Heart right ventricle (tissue), 16 donors: Measurements from ENCODE around the gene RBPJL. TPM values are rescaled to one million over a fixed set of nuclear protein-coding genes. Genes with fewer than 3 reads are reported as not detected.

Experiments used
- ATAC-seq, 8 donors: fragments of 200-7000 bp; cut with Tn5 transposase; one replicate each; pipeline ENCODE4 v1.9.1; 2020; ENCODE audit warnings: mild to moderate bottlenecking in 8 of 8, moderate library complexity in 8 of 8, moderate number of reproducible peaks in 1 of 8
- DNase-seq, 2 donors: peaks; one replicate each; pipeline ENCODE4 v3.0.0-alpha.2; 2020
- H3K27ac ChIP-seq, 10 donors: fragments of 200-600 bp; sonication (generic) in 2 of 10; one replicate each; pipeline versions ENCODE4 v1.5.0 to v1.8.0; 2020 to 2022; ENCODE audit warnings: mild to moderate bottlenecking in 3 of 10
- H3K27me3 ChIP-seq, 7 donors: fragments of 200-600 bp; one replicate each; pipeline ENCODE4 v1.8.0; 2021 to 2022; ENCODE audit warnings: mild to moderate bottlenecking in 2 of 7
- H3K36me3 ChIP-seq, 9 donors: fragments of 200-600 bp; sonication (generic) in 1 of 9; one replicate each; pipeline versions ENCODE4 v1.5.0 to v1.8.0; 2020 to 2022; ENCODE audit warnings: mild to moderate bottlenecking in 2 of 9
- H3K4me1 ChIP-seq, 9 donors: fragments of 200-600 bp; sonication (generic) in 1 of 9; one replicate each; pipeline versions ENCODE4 v1.5.0 to v1.8.0; 2020 to 2022; ENCODE audit warnings: mild to moderate bottlenecking in 4 of 9
- H3K4me3 ChIP-seq, 10 donors: fragments of 200-600 bp; sonication (generic) in 2 of 10; one replicate each; pipeline versions ENCODE4 v1.5.0 to v1.8.0; 2020 to 2022; ENCODE audit warnings: mild to moderate bottlenecking in 7 of 10, moderate library complexity in 2 of 10
- H3K9me3 ChIP-seq, 11 donors: fragments of 200-600 bp in 10 of 11; sonication (generic) in 2 of 11; one replicate each; pipeline versions ENCODE4 v1.5.0 to v1.8.0; 2013 to 2022; ENCODE audit warnings: mild to moderate bottlenecking in 2 of 11, control low read depth in 1 of 11, moderate library complexity in 1 of 11
- intact Hi-C, 10 donors: fragments of 100-400 bp; cut with DNase I; formaldehyde crosslinking; loops; one replicate each; pipeline versions ENCODE4 v1.11.1 to v1.14.2; 2022
- polyA plus RNA-seq, 2 donors: library from polyadenylated mRNA; stranded (reverse); fragments of 200-250 nt; gene quantifications; one replicate each; pipeline ENCODE4 v1.2.3, GENCODE V29; 2013
- total RNA-seq, 10 donors: library from RNA; stranded (reverse); fragmentation: NEBNext Ultra II Directional in 3 of 10; extraction: Animal tissue kit (Norgen Biotek cat#: 25700) in 3 of 10; gene quantifications; one replicate each; pipeline versions ENCODE4 v1.2.1 to v1.2.4, GENCODE V29; 2021 to 2023
- TF ChIP-seq, protein P1 (sequence below), 9 donors: fragments of 200-600 bp; sonication (generic) in 2 of 9; IDR thresholded peaks; one replicate each; pipeline versions ENCODE4 v1.5.0 to v1.8.0; 2021 to 2022; ENCODE audit warnings: antibody characterized with exemption in 9 of 9, mild to moderate bottlenecking in 5 of 9, moderate library complexity in 1 of 9
- donor health status: Arrhythmogenic right ventricular cardiomyopathy.
- donor health status: ischemic (EF 13 %, LVEDD 7.1; RV severe dilation, severe dysfunction).
- donor health status: healthy with polysubstance abuse.
- donor health status: DM: no; HTN: yes; CAD: no.
- donor health status: DM: no; HTN: no; CAD: no.
- donor health status: ischemic (EF 25% LVEDD 6.9; RV normal size, moderate dysfunction).
- donor health status: ischemic (EF 25% LVEDD 5.7; RV mildly dilated, moderate dysfunction).
- donor health status: healthy.
- donor health status: DM: yes; HTN: yes; CAD: no.
- donor health status: Ischemic cardiomyopathy.
- donor health status: ischemic (EF 35%, LVEDD 5.7; RV mildly dilated, moderate dysfunction).
- donor health status: nonischemic (EF 11% LVEDD 7.7; RV severe dilation, severe dysfunction).
- donor health status: DM: yes; HTN: yes; CAD: no.
- donor health status: PGD.
- donor health status: ischemic (EF 29% LVEDD 5.4; RV normal size, mild dysfunction).
- donor health status: nonischemic (EF 23%, LVEDD 6.1; RV moderate dilation, normal function).

RBPJL gene
- total and polyA plus RNA-seq, 12 donors = 0.06 TPM; not detected in 11

DNA sequence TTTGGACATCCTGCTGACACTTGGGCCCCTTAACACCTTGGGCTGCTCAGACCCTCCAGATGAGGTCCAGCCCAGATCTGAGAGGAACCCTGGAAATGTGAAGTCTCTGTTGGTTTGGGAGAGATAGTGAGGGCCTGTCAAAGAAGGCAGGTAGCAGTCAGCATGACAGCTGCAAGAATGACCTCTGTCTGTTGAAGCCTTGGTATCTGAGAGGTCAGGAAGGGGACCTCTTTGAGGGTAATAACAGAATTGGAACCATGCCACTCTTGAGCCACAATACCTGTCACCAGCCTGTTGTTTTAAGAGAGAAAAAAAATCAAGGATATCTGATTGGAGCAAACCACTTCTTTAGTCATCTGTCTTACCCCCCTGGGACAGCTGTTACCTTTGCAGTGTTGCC lies 60.5 kb downstream of the RBPJL start:
- H3K9me3 ChIP-seq = no peaks in the 10 kb centered on the region
- H3K4me3 ChIP-seq = no peak overlapping the region
- TF ChIP-seq, protein P1, sequence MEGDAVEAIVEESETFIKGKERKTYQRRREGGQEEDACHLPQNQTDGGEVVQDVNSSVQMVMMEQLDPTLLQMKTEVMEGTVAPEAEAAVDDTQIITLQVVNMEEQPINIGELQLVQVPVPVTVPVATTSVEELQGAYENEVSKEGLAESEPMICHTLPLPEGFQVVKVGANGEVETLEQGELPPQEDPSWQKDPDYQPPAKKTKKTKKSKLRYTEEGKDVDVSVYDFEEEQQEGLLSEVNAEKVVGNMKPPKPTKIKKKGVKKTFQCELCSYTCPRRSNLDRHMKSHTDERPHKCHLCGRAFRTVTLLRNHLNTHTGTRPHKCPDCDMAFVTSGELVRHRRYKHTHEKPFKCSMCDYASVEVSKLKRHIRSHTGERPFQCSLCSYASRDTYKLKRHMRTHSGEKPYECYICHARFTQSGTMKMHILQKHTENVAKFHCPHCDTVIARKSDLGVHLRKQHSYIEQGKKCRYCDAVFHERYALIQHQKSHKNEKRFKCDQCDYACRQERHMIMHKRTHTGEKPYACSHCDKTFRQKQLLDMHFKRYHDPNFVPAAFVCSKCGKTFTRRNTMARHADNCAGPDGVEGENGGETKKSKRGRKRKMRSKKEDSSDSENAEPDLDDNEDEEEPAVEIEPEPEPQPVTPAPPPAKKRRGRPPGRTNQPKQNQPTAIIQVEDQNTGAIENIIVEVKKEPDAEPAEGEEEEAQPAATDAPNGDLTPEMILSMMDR (IDR thresholded peaks at IDR 0.05) = no peak
- ATAC-seq (no peak), DNase-seq (no peak)
- H3K27ac ChIP-seq = no peak overlapping the region
- intact Hi-C loops = loop anchor here in 1 of 10 donors (5.0 kb wide), 1 partner anchor 40 kb away; no protein-coding TSS in a partner anchor
- H3K27me3 ChIP-seq = no peaks in the 10 kb centered on the region
- H3K4me1 ChIP-seq = peaks cover 2 to 52% (median 19%) of the 10 kb centered on the region in 9 donors
- peaks cover 0 to 51% (median 18%) of the 10 kb centered on the region in 9 donors for H3K36me3 ChIP-seq

Other genes starting within 250 kb of the RBPJL start
- gene KCNS1, start 205.7 kb upstream of the RBPJL start, total RNA-seq = under 1 TPM in 1 of 10 donors, not detected in 9; 0.09 TPM
- gene KCNS1, start 205.7 kb upstream of the RBPJL start, polyA plus RNA-seq = under 1 TPM in 1 of 2 donors, not detected in 1; 0.04 TPM
- gene WFDC5, start 191.7 kb upstream of the RBPJL start, total RNA-seq = not detected
- gene WFDC5, start 191.7 kb upstream of the RBPJL start, polyA plus RNA-seq = not detected
- gene WFDC12, start 182.4 kb upstream of the RBPJL start, total RNA-seq = not detected
- not detected for gene WFDC12, start 182.4 kb upstream of the RBPJL start, polyA plus RNA-seq
- 1 to 10 TPM in 1 of 10 donors, under 1 TPM in 1, not detected in 8; 0.57 to 1.9 TPM for gene PI3, start 131.9 kb upstream of the RBPJL start, total RNA-seq
- gene PI3, start 131.9 kb upstream of the RBPJL start, polyA plus RNA-seq = under 1 TPM in 1 of 2 donors, not detected in 1; 0.67 TPM
- gene SEMG1, start 99.8 kb upstream of the RBPJL start, total RNA-seq = not detected
- gene SEMG1, start 99.8 kb upstream of the RBPJL start, polyA plus RNA-seq = not detected
- gene SEMG2, start 85.5 kb upstream of the RBPJL start, total RNA-seq = not detected
- not detected for gene SEMG2, start 85.5 kb upstream of the RBPJL start, polyA plus RNA-seq
- 1 to 10 TPM in 4 of 10 donors, under 1 TPM in 2, not detected in 4; 0.43 to 5.1 (median 1.2) TPM for gene SLPI, start 52.3 kb upstream of the RBPJL start, total RNA-seq
- 1 to 10 TPM; 2.6 to 2.9 TPM for gene SLPI, start 52.3 kb upstream of the RBPJL start, polyA plus RNA-seq
- gene MATN4, start 1.5 kb downstream of the RBPJL start, total RNA-seq = under 1 TPM in 2 of 10 donors, not detected in 8; 0.24 to 0.28 TPM
- under 1 TPM in 1 of 2 donors, not detected in 1; 0.06 TPM for gene MATN4, start 1.5 kb downstream of the RBPJL start, polyA plus RNA-seq
- 100 to 1,000 TPM in 5 of 10 donors, 10 to 100 TPM in 5; 66.9 to 161 (median 102) TPM for gene SDC4, start 41.6 kb downstream of the RBPJL start, total RNA-seq
- gene SDC4, start 41.6 kb downstream of the RBPJL start, polyA plus RNA-seq = 10 to 100 TPM; 48.4 to 64.5 TPM
- gene SYS1, start 56.3 kb downstream of the RBPJL start, total RNA-seq = 10 to 100 TPM; 13.9 to 27.9 (median 18.2) TPM
- gene SYS1, start 56.3 kb downstream of the RBPJL start, polyA plus RNA-seq = 10 to 100 TPM; 11.7 to 34.5 TPM
- gene TP53TG5, start 71.5 kb downstream of the RBPJL start, total RNA-seq = 1 to 10 TPM in 8 of 10 donors, under 1 TPM in 2; 0.59 to 2.4 (median 1.3) TPM
- 1 to 10 TPM in 1 of 2 donors, under 1 TPM in 1; 0.43 to 1.1 TPM for gene TP53TG5, start 71.5 kb downstream of the RBPJL start, polyA plus RNA-seq
- gene DBNDD2, start 101.4 kb downstream of the RBPJL start, total RNA-seq = 100 to 1,000 TPM; 284 to 676 (median 334) TPM
- gene DBNDD2, start 101.4 kb downstream of the RBPJL start, polyA plus RNA-seq = 100 to 1,000 TPM; 353 to 381 TPM
- 100 to 1,000 TPM; 130 to 221 (median 144) TPM for gene PIGT, start 109.3 kb downstream of the RBPJL start, total RNA-seq
- gene PIGT, start 109.3 kb downstream of the RBPJL start, polyA plus RNA-seq = 100 to 1,000 TPM in 1 of 2 donors, 10 to 100 TPM in 1; 72.9 to 155 TPM
- gene WFDC2, start 162.9 kb downstream of the RBPJL start, total RNA-seq = 1 to 10 TPM in 1 of 10 donors, under 1 TPM in 3, not detected in 6; 0.44 to 1.6 (median 0.53) TPM
- gene WFDC2, start 162.9 kb downstream of the RBPJL start, polyA plus RNA-seq = under 1 TPM; 0.55 to 0.66 TPM
- gene SPINT3, start 208.8 kb downstream of the RBPJL start, total RNA-seq = not detected
- not detected for gene SPINT3, start 208.8 kb downstream of the RBPJL start, polyA plus RNA-seq
- gene WFDC6, start 232.6 kb downstream of the RBPJL start, total RNA-seq = not detected
- not detected for gene WFDC6, start 232.6 kb downstream of the RBPJL start, polyA plus RNA-seq
- not detected for gene EPPIN, start 240.6 kb downstream of the RBPJL start, total RNA-seq
- not detected for gene EPPIN, start 240.6 kb downstream of the RBPJL start, polyA plus RNA-seq